ENCODE measurements around the gene C14orf180.

DNA sequence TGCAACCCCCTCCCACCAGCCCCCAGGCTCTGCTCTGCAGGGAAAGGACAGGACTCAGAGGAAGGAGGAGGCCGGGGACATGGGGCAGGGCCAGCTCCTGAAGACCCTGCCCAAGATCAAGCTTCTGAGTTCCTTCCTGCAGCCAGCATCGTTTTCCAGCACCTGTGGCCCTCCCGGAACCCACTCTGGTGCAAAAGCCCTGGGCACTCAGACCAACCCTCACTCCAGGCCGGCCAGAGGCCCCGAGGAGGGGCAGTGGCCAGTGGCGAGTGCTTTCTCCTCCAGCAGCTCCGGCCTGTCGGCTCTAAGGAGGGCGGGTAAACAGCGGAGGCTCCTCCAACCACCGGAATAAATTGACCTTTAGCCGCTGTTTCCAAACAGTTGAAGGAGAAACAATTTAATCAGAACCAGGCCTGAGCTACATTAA is 14.2 kb downstream of the C14orf180 start:
- TF ChIP-seq, protein P1, sequence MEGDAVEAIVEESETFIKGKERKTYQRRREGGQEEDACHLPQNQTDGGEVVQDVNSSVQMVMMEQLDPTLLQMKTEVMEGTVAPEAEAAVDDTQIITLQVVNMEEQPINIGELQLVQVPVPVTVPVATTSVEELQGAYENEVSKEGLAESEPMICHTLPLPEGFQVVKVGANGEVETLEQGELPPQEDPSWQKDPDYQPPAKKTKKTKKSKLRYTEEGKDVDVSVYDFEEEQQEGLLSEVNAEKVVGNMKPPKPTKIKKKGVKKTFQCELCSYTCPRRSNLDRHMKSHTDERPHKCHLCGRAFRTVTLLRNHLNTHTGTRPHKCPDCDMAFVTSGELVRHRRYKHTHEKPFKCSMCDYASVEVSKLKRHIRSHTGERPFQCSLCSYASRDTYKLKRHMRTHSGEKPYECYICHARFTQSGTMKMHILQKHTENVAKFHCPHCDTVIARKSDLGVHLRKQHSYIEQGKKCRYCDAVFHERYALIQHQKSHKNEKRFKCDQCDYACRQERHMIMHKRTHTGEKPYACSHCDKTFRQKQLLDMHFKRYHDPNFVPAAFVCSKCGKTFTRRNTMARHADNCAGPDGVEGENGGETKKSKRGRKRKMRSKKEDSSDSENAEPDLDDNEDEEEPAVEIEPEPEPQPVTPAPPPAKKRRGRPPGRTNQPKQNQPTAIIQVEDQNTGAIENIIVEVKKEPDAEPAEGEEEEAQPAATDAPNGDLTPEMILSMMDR (conservative IDR thresholded peaks at IDR 0.05), result no peak
- TF ChIP-seq ZFX (IDR thresholded peaks at IDR 0.05), result no peak
